IMR-90 (cell line): Measurements from ENCODE around the gene TPST1. TPM values are rescaled to one million over a fixed set of nuclear protein-coding genes. Genes with fewer than 3 reads are reported as not detected.

Experiments used
- ATAC-seq: fragments of 200-7000 bp; cut with Tn5 transposase; 2 replicates; pipeline ENCODE4 v1.9.1; 2020; ENCODE audit warnings: low read depth, mild to moderate bottlenecking, moderate library complexity
- BruUV-seq: library from RNA; stranded (reverse); fragments of 400-500 nt; replicated peaks from 2 replicates; lab custom pipeline; 2021; lab: Mats Ljungman, UMichigan
- CTCF ChIA-PET: fragments of 300-600 bp; formaldehyde crosslinking; extraction: SDS; loops from one replicate; lab custom pipeline; 2021; ENCODE audit warnings: antibody characterized with exemption; lab: Yijun Ruan, JAX
- POLR2A ChIA-PET: fragments of 300-600 bp; sonication (Branson Sonifier 250); formaldehyde crosslinking; loops from one replicate; lab custom pipeline; 2022; ENCODE audit warnings: antibody characterized with exemption; ENCODE audit not compliant: unreplicated experiment; lab: Charles Lee
- DNase-seq: peaks from one replicate; pipeline ENCODE4 v3.0.0; 2013
- H2AFZ ChIP-seq: replicated peaks from 2 replicates; pipeline ENCODE3; 2013; ENCODE audit warnings: low read length, mild to moderate bottlenecking; ENCODE audit not compliant: poor library complexity
- H2AK5ac ChIP-seq: 2 replicates; pipeline ENCODE4 v1.6.1; 2013; ENCODE audit warnings: low read depth, low read length, inconsistent platforms
- H2AK9ac ChIP-seq: replicated peaks from 2 replicates; pipeline ENCODE3; 2013; ENCODE audit warnings: mild to moderate bottlenecking, low read depth, low read length, moderate library complexity; ENCODE audit not compliant: poor library complexity
- H2BK120ac ChIP-seq: 2 replicates; pipeline ENCODE4 v1.6.1; 2013; ENCODE audit warnings: low read depth, low read length, inconsistent platforms
- H2BK15ac ChIP-seq: 3 replicates; pipeline ENCODE4 v1.6.1; 2013; ENCODE audit warnings: low read depth, low read length, inconsistent platforms
- H2BK20ac ChIP-seq: 2 replicates; pipeline ENCODE4 v1.6.1; 2013; ENCODE audit warnings: low read depth, mild to moderate bottlenecking, inconsistent platforms, low read length, moderate library complexity
- H2BK5ac ChIP-seq: 2 replicates; pipeline ENCODE4 v1.6.1; 2013; ENCODE audit warnings: mild to moderate bottlenecking, low read depth, low read length, inconsistent platforms; ENCODE audit not compliant: poor library complexity, severe bottlenecking
- H3K14ac ChIP-seq: replicated peaks from 2 replicates; pipeline ENCODE4 v1.6.1; 2013; ENCODE audit warnings: low read depth, low read length, inconsistent platforms
- H3K18ac ChIP-seq: 2 replicates; pipeline ENCODE4 v1.6.1; 2013; ENCODE audit warnings: low read depth, low read length, control low read depth
- H3K23ac ChIP-seq: 2 replicates; pipeline ENCODE4 v1.6.1; 2013; ENCODE audit warnings: low read depth, low read length, inconsistent platforms
- H3K27ac ChIP-seq: 2 replicates; pipeline ENCODE4 v1.5.1; 2013; ENCODE audit warnings: mild to moderate bottlenecking, control low read depth, low read length; ENCODE audit not compliant: insufficient read depth
- H3K27me3 ChIP-seq: 2 replicates; pipeline ENCODE4 v1.6.1; 2013; ENCODE audit warnings: low read length; ENCODE audit not compliant: control insufficient read depth, insufficient read depth
- H3K36me3 ChIP-seq: 2 replicates; pipeline ENCODE4 v1.6.1; 2013; ENCODE audit warnings: low read length, mixed read lengths; ENCODE audit not compliant: control insufficient read depth, insufficient read depth
- H3K4ac ChIP-seq: 2 replicates; pipeline ENCODE4 v1.6.1; 2013; ENCODE audit warnings: low read depth, low read length, inconsistent platforms
- H3K4me1 ChIP-seq: 2 replicates; pipeline ENCODE4 v1.6.1; 2013; ENCODE audit warnings: low read length, mixed read lengths; ENCODE audit not compliant: control insufficient read depth, insufficient read depth
- H3K4me2 ChIP-seq: 2 replicates; pipeline ENCODE4 v1.6.1; 2013; ENCODE audit warnings: low read depth, mild to moderate bottlenecking, control low read depth, low read length, moderate library complexity
- H3K4me3 ChIP-seq: 2 replicates; pipeline ENCODE4 v1.5.1; 2013; ENCODE audit warnings: low read depth, mild to moderate bottlenecking, control low read depth, low read length, moderate library complexity; ENCODE audit not compliant: insufficient read depth
- H3K56ac ChIP-seq: 2 replicates; pipeline ENCODE4 v1.6.1; 2013; ENCODE audit warnings: low read length, inconsistent platforms; ENCODE audit not compliant: insufficient read depth; ENCODE audit errors: extremely low read depth
- H3K79me1 ChIP-seq, 2 experiments: 2 replicates each; pipeline ENCODE4 v1.6.1; 2013; ENCODE audit warnings: low read length in 2 of 2, inconsistent platforms in 1 of 2, low read depth in 1 of 2
- H3K9ac ChIP-seq: 2 replicates; pipeline ENCODE4 v1.6.1; 2013; ENCODE audit warnings: low read depth, low read length, control low read depth
- H3K9me1 ChIP-seq: 2 replicates; pipeline ENCODE4 v1.6.1; 2013; ENCODE audit warnings: low read length, inconsistent platforms; ENCODE audit not compliant: insufficient read depth
- H3K9me3 ChIP-seq: 2 replicates; pipeline ENCODE4 v1.6.1; 2013; ENCODE audit warnings: low read length; ENCODE audit not compliant: control insufficient read depth, insufficient read depth
- H4K20me1 ChIP-seq: 2 replicates; pipeline ENCODE4 v1.6.1; 2013; ENCODE audit warnings: low read length, inconsistent platforms; ENCODE audit not compliant: insufficient read depth
- H4K5ac ChIP-seq: 2 replicates; pipeline ENCODE4 v1.6.1; 2013; ENCODE audit warnings: mild to moderate bottlenecking, low read depth, low read length, control low read depth
- H4K8ac ChIP-seq, 2 experiments: 2 replicates each; pipeline ENCODE4 v1.6.1; 2013; ENCODE audit warnings: low read depth in 2 of 2, low read length in 2 of 2, control low read depth in 1 of 2, inconsistent platforms in 1 of 2
- H4K91ac ChIP-seq: 2 replicates; pipeline ENCODE4 v1.6.1; 2013; ENCODE audit warnings: low read depth, low read length, inconsistent platforms; ENCODE audit not compliant: insufficient read depth
- BHLHE40 ChIP-seq: fragments of 150-350 bp; IDR thresholded peaks from 2 replicates; pipeline ENCODE4 v1.6.1; 2016; ENCODE audit warnings: mild to moderate bottlenecking, low read depth, low read length
- MAFK ChIP-seq: IDR thresholded peaks from 2 replicates; pipeline ENCODE4 v1.6.1; 2012; ENCODE audit warnings: low read depth, low read length, improper control_type of control experiment
- WGBS, 2 experiments: methylation state at CpG; one replicate each; pipeline versions ENCODE4 v1.1.5 to v1.1.7; 2013; ENCODE audit warnings: missing lambda C conversion rate in 2 of 2; ENCODE audit not compliant: insufficient read length in 1 of 2; ENCODE audit errors: extremely low coverage in 2 of 2; 5-methylcytosine and 5-hydroxymethylcytosine counted together
- dilution Hi-C: fragments of 300-500 bp; cut with HindIII; formaldehyde crosslinking; loops from one replicate; pipeline ENCODE4 v1.14.3; 2018; ENCODE audit warnings: low sequenced_read_pairs; ENCODE audit not compliant: unreplicated experiment
- in situ Hi-C: fragments of 300-500 bp; cut with MboI; formaldehyde crosslinking; loops from 3 replicates; pipeline ENCODE4 v1.14.3; 2019; ENCODE audit warnings: low sequenced_read_pairs, inconsistent platforms, mixed read lengths
- intact Hi-C: fragments of 100-400 bp; cut with micrococcal nuclease; formaldehyde crosslinking; loops from 2 replicates; pipeline ENCODE4 v1.10.0; 2022
- polyA plus RNA-seq, 3 experiments: library from polyadenylated mRNA; depleted of rRNA; stranded (reverse); fragments of >200 nt; gene quantifications; 2 replicates each; pipeline ENCODE4 v1.2.3, GENCODE V29; 2012; ENCODE audit warnings: low replicate concordance in 1 of 3
- total RNA-seq: library from RNA; depleted of rRNA; stranded (reverse); fragments of >200 nt; gene quantifications from 2 replicates; pipeline ENCODE4 v1.2.3, GENCODE V29; 2012

TPST1 gene
- total and polyA plus RNA-seq, 2 of the 4 experiments (the other 2 are of a cell fraction), result 37.7 to 58.6 TPM

GRCh38 chr7:66157060-66157459 is 48.1 kb upstream of the TPST1 start:
- Histone ChIP-seq H4K5ac (no peak overlapping the region), H3K23ac (no peak overlapping the region), H3K18ac (no peak overlapping the region), H3K36me3 (peaks cover 23% of the 10 kb centered on the region), H3K9me1 (peaks cover 5% of the 10 kb centered on the region; the same call in 1 of the 2 replicates), H2AFZ (no peak overlapping the region), H3K27ac (no peak overlapping the region), H3K9me3 (peaks cover 12% of the 10 kb centered on the region), H2BK5ac (no peak overlapping the region), H2BK15ac (no peak overlapping the region), H3K56ac (no peak overlapping the region), H2AK5ac (no peak overlapping the region), H3K4me2 (no peak overlapping the region), H4K20me1 (peaks cover 6% of the 10 kb centered on the region), H3K27me3 (no peaks in the 10 kb centered on the region), H2AK9ac (no peak overlapping the region), H3K4me3 (no peak overlapping the region), H3K9ac (no peak overlapping the region), H3K14ac (no peak overlapping the region), H2BK120ac (no peak overlapping the region), H2BK20ac (no peak overlapping the region), H3K79me1 (peaks cover 0 to 23% of the 10 kb centered on the region in 2 experiments; a peak in 3 of 4 replicates), H4K91ac (no peak overlapping the region), H4K8ac (no peak overlapping the region), H3K4ac (no peak overlapping the region), H3K4me1 (peaks cover 7% of the 10 kb centered on the region)
- in situ Hi-C loops, result no loop called here
- 94% methylated on average over 3 of the region's 3 CpGs; no CpG with 5 or more reads in 1 of the 2 experiments for WGBS, 2 experiments
- intact Hi-C loops, result no loop called here
- POLR2A ChIA-PET, result no interaction called here
- ATAC-seq (no peak), DNase-seq (no peak)
- BruUV-seq, result no TSS peak
- CTCF ChIA-PET, result no interaction called here
- dilution Hi-C loops, result no loop called here
- TF ChIP-seq BHLHE40 (no peak), MAFK (peak; percentile 59)
